K562 (cell line): ENCODE data around the gene GRID2IP. TPM values are rescaled to one million over a fixed set of nuclear protein-coding genes. Genes with fewer than 3 reads are reported as not detected.

Experiments
- BRD4 ChIP-seq: fragments of 200-600 bp; sonication (generic); IDR thresholded peaks from 2 replicates; pipeline ENCODE4 v1.6.1; 2017; ENCODE audit warnings: inconsistent platforms
- CHD4 ChIP-seq: fragments of 200-600 bp; sonication (generic); IDR thresholded peaks from 3 replicates; pipeline ENCODE4 v1.6.1; 2012; ENCODE audit warnings: low read depth, mild to moderate bottlenecking, mixed read lengths, low read length, inconsistent platforms; ENCODE audit not compliant: insufficient read depth, insufficient replicate concordance, poor library complexity, severe bottlenecking
- COPS2 ChIP-seq: fragments of 450-650 bp; conservative IDR thresholded peaks from 2 replicates; pipeline ENCODE4 v1.6.1; 2016; ENCODE audit warnings: mild to moderate bottlenecking, moderate library complexity
- DMBX1 ChIP-seq: fragments of 250-450 bp; sonication (Bioruptor Pico); IDR thresholded peaks from 2 replicates; pipeline ENCODE4 v1.8.0; 2022; ENCODE audit warnings: inconsistent platforms, mild to moderate bottlenecking, moderate library complexity, borderline replicate concordance
- ELF2 ChIP-seq: fragments of 250-450 bp; sonication (Bioruptor Pico); IDR thresholded peaks from 2 replicates; pipeline ENCODE4 v1.5.0; 2021; ENCODE audit warnings: mild to moderate bottlenecking
- HEY1 ChIP-seq: fragments of 250-450 bp; sonication (Bioruptor Pico); IDR thresholded peaks from 2 replicates; pipeline ENCODE4 v1.5.0; 2020; ENCODE audit warnings: mild to moderate bottlenecking, moderate library complexity, borderline replicate concordance
- HNRNPL ChIP-seq: fragments of 200-400 bp; formaldehyde crosslinking; IDR thresholded peaks from 2 replicates; pipeline ENCODE4 v1.6.1; 2017; ENCODE audit warnings: low read depth, mild to moderate bottlenecking, low read length
- HNRNPLL ChIP-seq: fragments of 200-400 bp; formaldehyde crosslinking; IDR thresholded peaks from 2 replicates; pipeline ENCODE4 v1.6.1; 2017; ENCODE audit warnings: low read length, low read depth, mild to moderate bottlenecking; ENCODE audit not compliant: poor library complexity, severe bottlenecking
- PHF8 ChIP-seq: fragments of 200-600 bp; sonication (generic); IDR thresholded peaks from 2 replicates; pipeline ENCODE4 v1.6.1; 2012; ENCODE audit warnings: mixed run types, mild to moderate bottlenecking, inconsistent platforms, low read length, moderate library complexity, borderline replicate concordance
- SMAD4 ChIP-seq: fragments of 250-450 bp; sonication (Bioruptor Pico); conservative IDR thresholded peaks from 2 replicates; pipeline ENCODE4 v1.8.0; 2021; ENCODE audit warnings: inconsistent platforms, mild to moderate bottlenecking, moderate library complexity
- THRAP3 ChIP-seq: fragments of 450-650 bp; IDR thresholded peaks from 2 replicates; pipeline ENCODE4 v1.6.1; 2016; ENCODE audit warnings: mild to moderate bottlenecking, inconsistent platforms, borderline replicate concordance
- XRCC5 ChIP-seq: fragments of 200-400 bp; formaldehyde crosslinking; IDR thresholded peaks from 2 replicates; pipeline ENCODE4 v1.6.1; 2017; ENCODE audit warnings: low read depth, mild to moderate bottlenecking, low read length
- ZKSCAN3 ChIP-seq: fragments of 250-450 bp; sonication (Bioruptor Pico); IDR thresholded peaks from 2 replicates; pipeline ENCODE4 v1.4.0; 2020
- ZNF224 ChIP-seq: sonication (generic); formaldehyde crosslinking; IDR thresholded peaks from 2 replicates; pipeline ENCODE4 v1.8.0; 2022; ENCODE audit warnings: mild to moderate bottlenecking, missing genetic modification reagents
- ZNF324 ChIP-seq: fragments of 250-450 bp; sonication (Bioruptor Pico); IDR thresholded peaks from 2 replicates; pipeline ENCODE4 v1.4.0; 2020; ENCODE audit warnings: mild to moderate bottlenecking
- ZNF354B ChIP-seq: fragments of 250-450 bp; sonication (Bioruptor Pico); IDR thresholded peaks from 2 replicates; pipeline ENCODE4 v1.4.0; 2020
- ZNF551 ChIP-seq: fragments of 250-450 bp; sonication (Bioruptor Pico); IDR thresholded peaks from 2 replicates; pipeline ENCODE4 v1.5.0; 2021; ENCODE audit warnings: mild to moderate bottlenecking, moderate library complexity
- ZNF668 ChIP-seq: fragments of 250-450 bp; sonication (Bioruptor Pico); IDR thresholded peaks from 2 replicates; pipeline ENCODE4 v1.8.0; 2022; ENCODE audit warnings: mild to moderate bottlenecking, inconsistent platforms
- ZNF778 ChIP-seq: fragments of 450-650 bp; formaldehyde crosslinking; IDR thresholded peaks from 2 replicates; pipeline ENCODE4 v1.4.0; 2020; ENCODE audit warnings: mild to moderate bottlenecking, moderate library complexity
- polyA plus RNA-seq, 8 experiments: library from polyadenylated mRNA; depleted of rRNA in 4 of 8; stranded (reverse) in 5 of 8; unstranded in 3 of 8; fragments of >200 nt; fragmentation: Nextera tagmentation in 2 of 8; fragmentation: Illumina TruSeq in 1 of 8; extraction: Ambion mirVana in 2 of 8; extraction: Trizol in 1 of 8; gene quantifications; 2 replicates each; pipeline versions ENCODE4 v1.2.1 to v1.2.3, GENCODE V29; 2011 to 2014; ENCODE audit warnings: inconsistent platforms in 1 of 8, missing spikeins in 1 of 8
- total RNA-seq, 7 experiments: library from RNA; depleted of rRNA in 6 of 7; stranded (reverse); fragments of >200 nt in 6 of 7; fragmentation: Illumina TruSeq in 2 of 7; extraction: Trizol in 2 of 7; gene quantifications; 2 replicates each; pipeline versions ENCODE4 v1.2.1 to v1.2.3, GENCODE V29; 2011 to 2021; ENCODE audit warnings: low replicate concordance in 1 of 7
- TF ChIP-seq, protein P1 (sequence below), 2 experiments: IDR thresholded peaks in 1 of 2; conservative IDR thresholded peaks in 1 of 2; 2 replicates each; pipeline ENCODE4 v1.6.1; 2016; ENCODE audit warnings: low read depth in 2 of 2, mild to moderate bottlenecking in 1 of 2, missing compliant biosample characterization in 1 of 2, missing genetic modification characterization in 1 of 2, moderate library complexity in 1 of 2
- TF ChIP-seq, protein P2 (sequence below): fragments of 250-450 bp; sonication (Bioruptor Pico); IDR thresholded peaks from 2 replicates; pipeline ENCODE4 v1.4.0; 2020; ENCODE audit warnings: mild to moderate bottlenecking, moderate library complexity
- TF ChIP-seq, protein P3 (sequence below): sonication (generic); formaldehyde crosslinking; IDR thresholded peaks from 2 replicates; pipeline ENCODE4 v1.8.1; 2022; ENCODE audit warnings: missing genetic modification reagents

The GRID2IP gene
- total and polyA plus RNA-seq, 9 of the 15 experiments (the other 6 are each of a cell fraction or from before 2014, with no cell fraction given): not detected

GRCh38 chr7:6451224-6451705 lies 100.0 kb downstream of the GRID2IP start (continued):
- TF ChIP-seq, protein P1, sequence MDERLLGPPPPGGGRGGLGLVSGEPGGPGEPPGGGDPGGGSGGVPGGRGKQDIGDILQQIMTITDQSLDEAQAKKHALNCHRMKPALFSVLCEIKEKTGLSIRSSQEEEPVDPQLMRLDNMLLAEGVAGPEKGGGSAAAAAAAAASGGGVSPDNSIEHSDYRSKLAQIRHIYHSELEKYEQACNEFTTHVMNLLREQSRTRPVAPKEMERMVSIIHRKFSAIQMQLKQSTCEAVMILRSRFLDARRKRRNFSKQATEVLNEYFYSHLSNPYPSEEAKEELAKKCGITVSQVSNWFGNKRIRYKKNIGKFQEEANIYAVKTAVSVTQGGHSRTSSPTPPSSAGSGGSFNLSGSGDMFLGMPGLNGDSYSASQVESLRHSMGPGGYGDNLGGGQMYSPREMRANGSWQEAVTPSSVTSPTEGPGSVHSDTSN (CRISPR knock-in tag; IDR thresholded peaks at IDR 0.05; ENCODE audit: low read depth): no peak
- TF ChIP-seq, protein P1 (tag; conservative IDR thresholded peaks at IDR 0.05; ENCODE audit: low read depth): no peak
- TF ChIP-seq ZNF354B (CRISPR knock-in tag) (no peak), SMAD4 (CRISPR knock-in tag) (peak; percentile 65; the same call in 1 of the 2 replicates), ZNF778 (no peak), ZNF324 (CRISPR knock-in tag) (no peak), ELF2 (CRISPR knock-in tag) (no peak), HNRNPLL (no peak), XRCC5 (no peak), HNRNPL (no peak), ZKSCAN3 (no peak), HEY1 (CRISPR knock-in tag) (no peak), THRAP3 (no peak), CHD4 (no peak), BRD4 (no peak), PHF8 (no peak), ZNF668 (no peak), DMBX1 (CRISPR knock-in tag) (peak; percentile 82), COPS2 (no peak), ZNF224 (CRISPR knock-in tag) (no peak), ZNF551 (CRISPR knock-in tag) (no peak)
- TF ChIP-seq, protein P2, sequence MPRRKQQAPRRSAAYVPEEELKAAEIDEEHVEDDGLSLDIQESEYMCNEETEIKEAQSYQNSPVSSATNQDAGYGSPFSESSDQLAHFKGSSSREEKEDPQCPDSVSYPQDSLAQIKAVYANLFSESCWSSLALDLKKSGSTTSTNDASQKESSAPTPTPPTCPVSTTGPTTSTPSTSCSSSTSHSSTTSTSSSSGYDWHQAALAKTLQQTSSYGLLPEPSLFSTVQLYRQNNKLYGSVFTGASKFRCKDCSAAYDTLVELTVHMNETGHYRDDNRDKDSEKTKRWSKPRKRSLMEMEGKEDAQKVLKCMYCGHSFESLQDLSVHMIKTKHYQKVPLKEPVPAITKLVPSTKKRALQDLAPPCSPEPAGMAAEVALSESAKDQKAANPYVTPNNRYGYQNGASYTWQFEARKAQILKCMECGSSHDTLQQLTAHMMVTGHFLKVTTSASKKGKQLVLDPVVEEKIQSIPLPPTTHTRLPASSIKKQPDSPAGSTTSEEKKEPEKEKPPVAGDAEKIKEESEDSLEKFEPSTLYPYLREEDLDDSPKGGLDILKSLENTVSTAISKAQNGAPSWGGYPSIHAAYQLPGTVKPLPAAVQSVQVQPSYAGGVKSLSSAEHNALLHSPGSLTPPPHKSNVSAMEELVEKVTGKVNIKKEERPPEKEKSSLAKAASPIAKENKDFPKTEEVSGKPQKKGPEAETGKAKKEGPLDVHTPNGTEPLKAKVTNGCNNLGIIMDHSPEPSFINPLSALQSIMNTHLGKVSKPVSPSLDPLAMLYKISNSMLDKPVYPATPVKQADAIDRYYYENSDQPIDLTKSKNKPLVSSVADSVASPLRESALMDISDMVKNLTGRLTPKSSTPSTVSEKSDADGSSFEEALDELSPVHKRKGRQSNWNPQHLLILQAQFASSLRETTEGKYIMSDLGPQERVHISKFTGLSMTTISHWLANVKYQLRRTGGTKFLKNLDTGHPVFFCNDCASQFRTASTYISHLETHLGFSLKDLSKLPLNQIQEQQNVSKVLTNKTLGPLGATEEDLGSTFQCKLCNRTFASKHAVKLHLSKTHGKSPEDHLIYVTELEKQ (CRISPR knock-in tag): no peak
- TF ChIP-seq, protein P3, sequence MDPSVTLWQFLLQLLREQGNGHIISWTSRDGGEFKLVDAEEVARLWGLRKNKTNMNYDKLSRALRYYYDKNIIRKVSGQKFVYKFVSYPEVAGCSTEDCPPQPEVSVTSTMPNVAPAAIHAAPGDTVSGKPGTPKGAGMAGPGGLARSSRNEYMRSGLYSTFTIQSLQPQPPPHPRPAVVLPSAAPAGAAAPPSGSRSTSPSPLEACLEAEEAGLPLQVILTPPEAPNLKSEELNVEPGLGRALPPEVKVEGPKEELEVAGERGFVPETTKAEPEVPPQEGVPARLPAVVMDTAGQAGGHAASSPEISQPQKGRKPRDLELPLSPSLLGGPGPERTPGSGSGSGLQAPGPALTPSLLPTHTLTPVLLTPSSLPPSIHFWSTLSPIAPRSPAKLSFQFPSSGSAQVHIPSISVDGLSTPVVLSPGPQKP (CRISPR knock-in tag): no peak
